Measurements from ENCODE around the gene DEFB113.

- TF ChIP-seq ELK1 (IDR thresholded peaks at IDR 0.05; ENCODE audit: borderline replicate concordance, low read depth, low read length) (no peak), POLR2A (IDR thresholded peaks at IDR 0.05; ENCODE audit: low read depth, low read length) (no peak), CTCF (conservative IDR thresholded peaks at IDR 0.05; ENCODE audit: low read depth, low read length) (no peak), SMC3 (IDR thresholded peaks at IDR 0.05; ENCODE audit: low read depth, low read length) (no peak), RAD21 (IDR thresholded peaks at IDR 0.05; ENCODE audit: low read length) (no peak), RFX5 (IDR thresholded peaks at IDR 0.05; ENCODE audit: low read depth, low read length) (no peak), MAZ (IDR thresholded peaks at IDR 0.05; ENCODE audit: borderline replicate concordance, low read depth, low read length) (no peak), RCOR1 (IDR thresholded peaks at IDR 0.05; ENCODE audit: insufficient replicate concordance, low read length) (no peak), MXI1 (IDR thresholded peaks at IDR 0.05; ENCODE audit: borderline replicate concordance, low read depth, low read length) (no peak), BHLHE40 (IDR thresholded peaks at IDR 0.05; ENCODE audit: low read depth, low read length) (no peak), USF2 (IDR thresholded peaks at IDR 0.05; ENCODE audit: low read depth, low read length) (no peak), FOS (IDR thresholded peaks at IDR 0.05; ENCODE audit: low read depth, low read length) (no peak), CEBPB (IDR thresholded peaks at IDR 0.05; ENCODE audit: low read depth, low read length) (no peak)
Observed at GRCh38 chr6:49929340-49929739, 40.1 kb downstream of the DEFB113 start.
